ENCODE results near the gene GANAB.

Gene GANAB

DNA sequence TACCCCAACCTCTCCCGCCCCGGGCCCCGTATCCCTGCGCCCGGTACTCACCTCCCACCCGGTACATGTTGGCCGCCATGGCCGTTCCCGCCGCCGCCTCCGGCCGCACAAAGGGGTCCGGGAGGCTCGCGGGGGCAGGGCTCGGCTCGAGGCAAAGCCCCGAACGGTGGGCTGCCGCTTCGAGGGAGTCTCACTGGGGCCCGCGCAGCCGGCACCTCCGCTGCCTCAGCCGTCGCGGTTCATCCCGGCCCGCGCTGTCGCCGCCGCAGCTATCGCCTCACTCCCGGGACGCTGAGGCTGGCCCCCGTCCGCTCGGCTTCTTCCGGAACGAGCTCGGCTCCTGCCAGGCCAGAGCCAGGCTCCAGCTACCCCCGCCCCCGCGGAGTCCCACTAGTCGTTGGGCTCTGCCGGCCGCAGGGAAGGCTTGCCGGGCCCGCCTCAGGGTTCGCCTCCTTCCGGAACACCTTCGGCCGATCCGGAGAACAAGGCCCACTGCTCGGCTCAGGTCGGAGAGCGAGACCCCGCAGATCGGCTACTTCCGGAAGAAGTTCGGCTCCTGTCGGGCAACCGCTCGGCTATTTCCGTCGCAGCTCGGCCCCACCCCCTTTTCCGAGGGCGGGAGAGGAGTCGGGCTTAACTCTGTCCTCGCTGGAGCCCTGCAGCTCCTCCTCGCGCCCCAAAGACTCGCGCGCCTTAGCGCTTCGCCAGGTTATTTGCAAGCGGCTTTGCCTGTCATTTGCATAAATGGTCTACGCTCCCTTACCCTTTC is 44.9 kb downstream of the GANAB start, which contains the start of gene MTA2:
Gene MTA2, minus strand, starts transcription at position 494 of the 769 bp plus-strand sequence. Its CDS starts 415 bp downstream, at position 79.
- peak; percentile 21 for TF ChIP-seq CTCF (IDR thresholded peaks at IDR 0.05; ENCODE audit: extremely low read depth, insufficient read depth, missing control alignments)
- peak; percentile 99 for DNase-seq (ENCODE audit: low spot score)
- in situ Hi-C loops (cut with MboI; ENCODE audit: low pct_unique_long_range_greater_than_20kb, low sequenced_read_pairs, unreplicated experiment) = no loop called here

DNA sequence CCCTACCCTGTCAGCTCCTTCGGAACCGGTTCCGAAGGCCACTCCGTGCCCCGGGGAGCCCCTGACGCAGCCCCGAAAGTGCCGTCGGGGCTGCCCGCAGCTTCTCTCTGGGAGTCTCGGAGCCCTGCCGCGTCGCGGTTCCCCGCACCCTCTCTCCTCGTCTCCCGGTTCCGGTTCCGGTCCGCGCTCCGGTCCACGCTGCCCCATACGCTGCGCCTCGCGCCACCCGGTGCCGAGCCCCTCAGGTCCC is 45.4 kb downstream of the GANAB start:
- DNase-seq (ENCODE audit: low spot score) = no peak
- in situ Hi-C loops (cut with MboI; ENCODE audit: low pct_unique_long_range_greater_than_20kb, low sequenced_read_pairs, unreplicated experiment) = no loop called here
- no peak for TF ChIP-seq CTCF (IDR thresholded peaks at IDR 0.05; ENCODE audit: extremely low read depth, insufficient read depth, missing control alignments)

DNA sequence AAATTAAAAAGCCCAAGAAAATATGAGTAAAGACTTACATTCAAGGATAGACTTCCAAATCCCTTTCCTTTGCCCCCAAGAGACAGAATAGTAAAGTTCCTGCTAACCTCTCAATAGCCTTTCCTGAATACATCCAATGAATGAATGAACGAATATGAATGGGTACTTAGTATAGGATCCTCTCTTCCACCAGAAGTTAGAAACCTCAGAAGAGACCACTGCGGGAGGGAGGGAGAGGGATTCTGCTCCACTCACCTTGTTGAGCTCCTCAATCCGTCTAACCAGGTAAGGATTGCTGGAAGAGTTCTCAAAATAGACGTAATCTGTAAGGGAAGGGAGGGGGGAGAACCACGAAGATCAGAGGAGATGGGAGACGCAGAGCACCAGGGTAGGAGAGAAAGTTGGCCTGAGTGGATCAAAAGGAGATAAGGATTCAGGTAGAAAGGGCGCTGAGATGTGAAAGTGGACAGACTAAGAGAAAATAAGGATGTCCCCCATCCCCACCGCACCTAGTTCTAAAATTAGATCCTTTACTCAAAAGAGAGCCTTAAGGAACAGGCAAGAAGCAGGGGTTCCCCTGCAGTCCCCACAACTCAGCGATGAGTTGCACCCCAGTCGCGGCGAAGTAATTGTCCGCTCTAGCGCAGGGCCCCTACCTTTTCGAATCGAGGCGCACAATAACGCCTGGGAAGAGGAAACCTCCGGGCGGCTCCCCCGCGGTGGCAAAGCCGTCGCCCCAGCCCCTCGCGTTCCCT is 45.9 kb downstream of the GANAB start:
- peak; percentile 39 for DNase-seq (ENCODE audit: low spot score)
- no peak for TF ChIP-seq CTCF (IDR thresholded peaks at IDR 0.05; ENCODE audit: extremely low read depth, insufficient read depth, missing control alignments)
- in situ Hi-C loops (cut with MboI; ENCODE audit: low pct_unique_long_range_greater_than_20kb, low sequenced_read_pairs, unreplicated experiment) = no loop called here

DNA sequence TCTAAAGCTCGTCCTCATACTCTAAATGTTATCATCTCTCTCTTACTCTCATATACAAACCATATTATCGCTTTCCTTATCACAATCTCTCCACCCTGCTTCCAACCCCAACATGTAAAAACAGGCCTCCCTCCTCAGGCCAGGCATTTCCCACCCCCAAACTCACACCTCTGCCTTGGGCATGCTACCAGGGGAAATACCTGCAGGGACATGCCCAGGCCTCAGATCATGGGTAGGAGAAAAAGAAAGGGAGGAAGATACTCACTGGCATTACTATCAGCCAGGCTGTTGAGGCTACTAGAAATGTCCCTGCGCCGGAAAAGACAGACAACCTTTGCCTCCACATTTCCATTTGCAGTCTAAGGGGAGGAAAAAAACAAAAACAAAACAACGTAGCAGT is 46.5 kb downstream of the GANAB start:
- no peak for TF ChIP-seq CTCF (IDR thresholded peaks at IDR 0.05; ENCODE audit: extremely low read depth, insufficient read depth, missing control alignments)
- in situ Hi-C loops (cut with MboI; ENCODE audit: low pct_unique_long_range_greater_than_20kb, low sequenced_read_pairs, unreplicated experiment) = no loop called here
- no peak for DNase-seq (ENCODE audit: low spot score)

GRCh38 chr11:62599069-62599696 is 47.2 kb downstream of the GANAB start:
- in situ Hi-C loops (cut with MboI; ENCODE audit: low pct_unique_long_range_greater_than_20kb, low sequenced_read_pairs, unreplicated experiment) = no loop called here
- peak; percentile 94 for DNase-seq (ENCODE audit: low spot score)
- TF ChIP-seq CTCF (IDR thresholded peaks at IDR 0.05; ENCODE audit: extremely low read depth, insufficient read depth, missing control alignments) = no peak

DNA sequence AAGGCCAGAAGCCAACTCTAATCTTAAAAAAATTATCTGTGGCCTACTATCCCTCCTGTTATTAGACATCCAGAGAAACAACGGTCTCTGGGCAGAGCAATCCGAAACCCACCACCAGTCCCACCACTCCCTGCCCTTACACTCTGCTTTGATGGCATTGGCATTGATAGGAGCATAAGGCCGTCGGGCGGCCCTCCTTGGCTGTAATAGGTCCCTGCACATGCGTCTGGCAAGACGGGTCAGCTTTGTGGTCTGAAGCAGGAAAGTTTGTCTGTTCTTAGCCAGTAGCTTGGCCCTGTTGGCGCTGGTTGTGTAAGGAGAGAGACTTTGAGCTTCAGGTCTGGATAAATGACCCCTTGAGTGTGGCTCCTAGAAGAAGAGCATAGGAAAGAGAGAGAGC is 51.3 kb downstream of the GANAB start:
- TF ChIP-seq CTCF (IDR thresholded peaks at IDR 0.05; ENCODE audit: extremely low read depth, insufficient read depth, missing control alignments) = no peak
- DNase-seq (ENCODE audit: low spot score) = no peak
- in situ Hi-C loops (cut with MboI; ENCODE audit: low pct_unique_long_range_greater_than_20kb, low sequenced_read_pairs, unreplicated experiment) = no loop called here
